ENCODE data around the gene CD4. TPM values are rescaled to one million over a fixed set of nuclear protein-coding genes. Genes with fewer than 3 reads are reported as not detected.

Gene CD4
- total RNA-seq, 1 experiment from 2014 or later: 0.42 TPM

GRCh38 chr12:6846316-6846869, 57.1 kb downstream of the CD4 start:
- H3K9ac ChIP-seq (ENCODE audit: low read length): no peak overlapping the region
- H3K27me3 ChIP-seq (ENCODE audit: insufficient read depth, low read length): no peaks in the 10 kb centered on the region
- peaks cover 25 to 44% of the 10 kb centered on the region in 2 experiments; a peak in 3 of 4 replicates for H3K36me3 ChIP-seq (ENCODE audit: control insufficient read depth in 1 of 2, insufficient read depth in 2 of 2, low read length in 2 of 2)
- H3K4me3 ChIP-seq (replicated peaks in 1 of 2; ENCODE audit: low read depth in 1 of 2, low read length in 2 of 2): no peak overlapping the region
- no peak for DNase-seq (ENCODE audit: low read depth, low spot score)
- CTCF ChIA-PET: no interaction called here
- no peak for ATAC-seq
- RAD21 ChIA-PET (ENCODE audit: low non-redundant PET in 1 of 2, low total read pairs in 2 of 2, uncharacterized antibody in 2 of 2, unreplicated experiment in 2 of 2): no interaction called here
- H3K9me3 ChIP-seq (ENCODE audit: control insufficient read depth in 1 of 2, insufficient read depth in 1 of 2, low read depth in 1 of 2, low read length in 2 of 2): no peaks in the 10 kb centered on the region
- peaks cover 6 to 14% of the 10 kb centered on the region in 2 experiments for H3K4me1 ChIP-seq (ENCODE audit: control insufficient read depth in 1 of 2, insufficient read depth in 2 of 2, low read length in 2 of 2)
- H3K27ac ChIP-seq (ENCODE audit: low read depth, low read length): no peak overlapping the region
- H3K9me2 ChIP-seq (ENCODE audit: insufficient read depth): no peaks in the 10 kb centered on the region
- no peak overlapping the region for H3K4me2 ChIP-seq (ENCODE audit: low read length)
- peaks cover 19% of the 10 kb centered on the region for H3K79me2 ChIP-seq (ENCODE audit: insufficient read depth, low read length)
- POLR2A ChIA-PET: no interaction called here
- TF ChIP-seq POLR2AphosphoS5 (IDR thresholded peaks at IDR 0.05; ENCODE audit: low read depth, low read length) (0 out of 2 replicates have a peak, but pooled peaks have one; percentile 1), ZFX (IDR thresholded peaks at IDR 0.05) (no peak)
- intact Hi-C loops (cut with micrococcal nuclease): no loop called here
- H4K20me1 ChIP-seq (ENCODE audit: insufficient read depth): no peaks in the 10 kb centered on the region
- H2AFZ ChIP-seq (ENCODE audit: low read depth, low read length, poor library complexity, severe bottlenecking): no peak overlapping the region
- no TSS peak for BruUV-seq (replicated peaks)

GRCh38 chr12:6847676-6848075, 58.3 kb downstream of the CD4 start:
- intact Hi-C loops (cut with micrococcal nuclease): no loop called here
- no peaks in the 10 kb centered on the region for H3K27me3 ChIP-seq (ENCODE audit: insufficient read depth, low read length)
- no peak overlapping the region for H3K4me2 ChIP-seq (ENCODE audit: low read length)
- H3K9ac ChIP-seq (ENCODE audit: low read length): no peak overlapping the region
- RAD21 ChIA-PET (ENCODE audit: low non-redundant PET in 1 of 2, low total read pairs in 2 of 2, uncharacterized antibody in 2 of 2, unreplicated experiment in 2 of 2): no interaction called here
- no peak for ATAC-seq
- H4K20me1 ChIP-seq (ENCODE audit: insufficient read depth): no peaks in the 10 kb centered on the region
- H3K9me3 ChIP-seq (ENCODE audit: control insufficient read depth in 1 of 2, insufficient read depth in 1 of 2, low read depth in 1 of 2, low read length in 2 of 2): no peaks in the 10 kb centered on the region
- no peak overlapping the region for H3K27ac ChIP-seq (ENCODE audit: low read depth, low read length)
- no peaks in the 10 kb centered on the region for H3K9me2 ChIP-seq (ENCODE audit: insufficient read depth)
- H3K4me3 ChIP-seq (replicated peaks in 1 of 2; ENCODE audit: low read depth in 1 of 2, low read length in 2 of 2): no peak overlapping the region
- peaks cover 25 to 44% of the 10 kb centered on the region in 2 experiments; a peak in 3 of 4 replicates for H3K36me3 ChIP-seq (ENCODE audit: control insufficient read depth in 1 of 2, insufficient read depth in 2 of 2, low read length in 2 of 2)
- no peak for DNase-seq (ENCODE audit: low read depth, low spot score)
- no peak overlapping the region for H2AFZ ChIP-seq (ENCODE audit: low read depth, low read length, poor library complexity, severe bottlenecking)
- H3K79me2 ChIP-seq (ENCODE audit: insufficient read depth, low read length): peaks cover 19% of the 10 kb centered on the region
- H3K4me1 ChIP-seq (ENCODE audit: control insufficient read depth in 1 of 2, insufficient read depth in 2 of 2, low read length in 2 of 2): peaks cover 6 to 17% of the 10 kb centered on the region in 2 experiments
- CTCF ChIA-PET: no interaction called here
- BruUV-seq (replicated peaks): no TSS peak
- POLR2A ChIA-PET: interaction anchor here (8.9 kb wide), 1 partner anchor 21 kb away, joined by 186 read pairs; the partner anchor contains the start of genes SPSB2 and TPI1
- no peak for TF ChIP-seq ATF3 (IDR thresholded peaks at IDR 0.05)
- no peak for TF ChIP-seq CTCF (IDR thresholded peaks at IDR 0.05 in 2 of 3, conservative IDR thresholded peaks at IDR 0.05 in 1 of 3; ENCODE audit: borderline replicate concordance in 1 of 3, insufficient read depth in 1 of 3, low read depth in 2 of 3, low read length in 2 of 3)
- TF ChIP-seq FOSL1 (IDR thresholded peaks at IDR 0.05; ENCODE audit: low read depth): no peak
- no peak for TF ChIP-seq SP1 (IDR thresholded peaks at IDR 0.05; ENCODE audit: low read depth)
- TF ChIP-seq REST (IDR thresholded peaks at IDR 0.05; ENCODE audit: low read depth): no peak
- no peak for TF ChIP-seq ZFX (IDR thresholded peaks at IDR 0.05)
- no peak for TF ChIP-seq EZH2 (IDR thresholded peaks at IDR 0.05)
- TF ChIP-seq ZNF274 (IDR thresholded peaks at IDR 0.05; ENCODE audit: low read depth, low read length): no peak
- no peak for TF ChIP-seq ELF1 (IDR thresholded peaks at IDR 0.05; ENCODE audit: borderline replicate concordance, low read depth)
- no peak for TF ChIP-seq TCF7L2 (IDR thresholded peaks at IDR 0.05; ENCODE audit: borderline replicate concordance, extremely low read depth, insufficient read depth, insufficient read length)
- TF ChIP-seq RAD21 (IDR thresholded peaks at IDR 0.05; ENCODE audit: low read depth): no peak
